Activated CD4-positive, alpha-beta T cell treated with anti-CD3 and anti-CD28 coated beads, Interleukin-2, amount 10 ng/mL, durations not matched to agents 7 days and 5 days (primary cell): ENCODE results near the gene AHCTF1. TPM values are rescaled to one million over a fixed set of nuclear protein-coding genes. Genes with fewer than 3 reads are reported as not detected.
"Not testable (repeated sequence)": the region's sequence is repeated elsewhere in the genome, so short reads cannot be mapped to it uniquely, and the experiment has no call there.

Source experiments
- CTCF ChIA-PET: fragments of 350-600 bp; sonication (Branson Sonifier 250); formaldehyde crosslinking; loops from one replicate; lab custom pipeline; 2021; ENCODE audit warnings: antibody characterized with exemption; lab: Charles Lee
- POLR2A ChIA-PET: fragments of 350-600 bp; sonication (Branson Sonifier 250); formaldehyde crosslinking; loops from one replicate; lab custom pipeline; 2021; ENCODE audit warnings: antibody characterized with exemption; lab: Charles Lee
- DNase-seq: peaks from one replicate; pipeline ENCODE4 v3.0.0-alpha.2; 2020
- H3K27ac Mint-ChIP-seq: one replicate; pipeline ENCODE4 v1.8.0; 2021; ENCODE audit warnings: mild to moderate bottlenecking, moderate library complexity, mixed read lengths
- H3K27me3 Mint-ChIP-seq: one replicate; pipeline ENCODE4 v1.8.0; 2021; ENCODE audit warnings: mixed read lengths
- H3K36me3 Mint-ChIP-seq: one replicate; pipeline ENCODE4 v1.8.0; 2021; ENCODE audit warnings: low read depth, mixed read lengths
- H3K4me1 Mint-ChIP-seq: one replicate; pipeline ENCODE4 v1.8.0; 2021; ENCODE audit warnings: mixed read lengths
- H3K4me3 Mint-ChIP-seq: one replicate; pipeline ENCODE4 v1.8.0; 2021; ENCODE audit warnings: mild to moderate bottlenecking, moderate library complexity, mixed read lengths
- H3K9me3 Mint-ChIP-seq: one replicate; pipeline ENCODE4 v1.8.0; 2021; ENCODE audit warnings: mixed read lengths
- total RNA-seq, 2 experiments: library from RNA; stranded (reverse); gene quantifications; one replicate each; pipeline ENCODE4 v1.2.3, GENCODE V29; 2021

Gene AHCTF1
- total RNA-seq, 2 experiments from 2014 or later: 32.9 to 42.4 TPM

- Mint-ChIP-seq H3K27ac (no peak overlapping the region), H3K27me3 (no peaks in the 10 kb centered on the region), H3K36me3 (no peaks in the 10 kb centered on the region), H3K4me1 (no peaks in the 10 kb centered on the region), H3K4me3 (no peak overlapping the region), H3K9me3 (no peaks in the 10 kb centered on the region)
- ChIA-PET CTCF (no interaction called here), POLR2A (no interaction called here)
- no peak for DNase-seq
These were observed 14.6 kb upstream of the AHCTF1 start for GRCh38 chr1:246946366-246946765.

- CTCF ChIA-PET: no interaction called here
These were observed 3.0 kb upstream of the AHCTF1 start for GRCh38 chr1:246934765-246935164.

GRCh38 chr1:246933893-246934292, 2.1 kb upstream of the AHCTF1 start:
- CTCF ChIA-PET: no interaction called here
- Mint-ChIP-seq H3K27me3 (no peaks in the 10 kb centered on the region), H3K9me3 (no peaks in the 10 kb centered on the region), H3K4me1 (peaks cover 24% of the 10 kb centered on the region), H3K36me3 (peaks cover 14% of the 10 kb centered on the region), H3K27ac (no peak overlapping the region), H3K4me3 (no peak overlapping the region)
- no peak for DNase-seq
- POLR2A ChIA-PET: no interaction called here

More at GRCh38 chr1:246934765-246935164, 3.0 kb upstream of the AHCTF1 start:
- Mint-ChIP-seq H3K4me1 (peaks cover 20% of the 10 kb centered on the region), H3K27ac (no peak overlapping the region), H3K9me3 (no peaks in the 10 kb centered on the region), H3K4me3 (no peak overlapping the region), H3K27me3 (no peaks in the 10 kb centered on the region), H3K36me3 (peaks cover 8% of the 10 kb centered on the region)
- POLR2A ChIA-PET: no interaction called here
- no peak for DNase-seq

GRCh38 chr1:246932366-246932700, 585 bp upstream of the AHCTF1 start:
- no peak for DNase-seq
- Mint-ChIP-seq H3K4me3 (peak overlapping the region; percentile 96), H3K27me3 (no peaks in the 10 kb centered on the region), H3K27ac (peak overlapping the region; percentile 97), H3K9me3 (no peaks in the 10 kb centered on the region), H3K4me1 (peaks cover 32% of the 10 kb centered on the region), H3K36me3 (peaks cover 25% of the 10 kb centered on the region)
- POLR2A ChIA-PET: no interaction called here
- CTCF ChIA-PET: interaction anchor here (1.1 kb wide), 1 partner anchor 25 kb away, joined by 3 read pairs; no protein-coding TSS in a partner anchor

- POLR2A ChIA-PET: no interaction called here
- Mint-ChIP-seq H3K27me3 (no peaks in the 10 kb centered on the region), H3K36me3 (peaks cover 39% of the 10 kb centered on the region), H3K9me3 (peaks cover 5% of the 10 kb centered on the region), H3K4me3 (peak overlapping the region; percentile 82), H3K27ac (peak overlapping the region; percentile 86), H3K4me1 (peaks cover 32% of the 10 kb centered on the region)
- CTCF ChIA-PET: interaction anchor here (0.7 to 1.1 kb wide), 3 partner anchors 9 to 23 kb away, joined by 3 to 4 read pairs (median 3); no protein-coding TSS in a partner anchor
- peak; percentile 45 for DNase-seq
These were observed 759 bp downstream of the AHCTF1 start for GRCh38 chr1:246930830-246931548.

GRCh38 chr1:246925997-246926626, 5.6 kb downstream of the AHCTF1 start:
- H3K4me1 Mint-ChIP-seq: peaks cover 37% of the 10 kb centered on the region
- peaks cover 6% of the 10 kb centered on the region for H3K9me3 Mint-ChIP-seq
- CTCF ChIA-PET: no interaction called here
- POLR2A ChIA-PET: no interaction called here
- H3K4me3 Mint-ChIP-seq: no peak overlapping the region
- no peak overlapping the region for H3K27ac Mint-ChIP-seq
- peaks cover 57% of the 10 kb centered on the region for H3K36me3 Mint-ChIP-seq
- H3K27me3 Mint-ChIP-seq: no peaks in the 10 kb centered on the region
- no peak for DNase-seq

GRCh38 chr1:246923900-246924299, 7.8 kb downstream of the AHCTF1 start:
- no peak for DNase-seq
- Mint-ChIP-seq H3K4me1 (peaks cover 21% of the 10 kb centered on the region), H3K36me3 (peaks cover 44% of the 10 kb centered on the region), H3K27me3 (no peaks in the 10 kb centered on the region), H3K9me3 (peaks cover 6% of the 10 kb centered on the region), H3K27ac (no peak overlapping the region), H3K4me3 (no peak overlapping the region)
- CTCF ChIA-PET: no interaction called here
- POLR2A ChIA-PET: no interaction called here

GRCh38 chr1:246923482-246923881, 8.3 kb downstream of the AHCTF1 start:
- Mint-ChIP-seq H3K4me1 (peaks cover 17% of the 10 kb centered on the region), H3K27me3 (no peaks in the 10 kb centered on the region), H3K9me3 (peaks cover 6% of the 10 kb centered on the region), H3K36me3 (peaks cover 44% of the 10 kb centered on the region), H3K4me3 (no peak overlapping the region), H3K27ac (no peak overlapping the region)
- POLR2A ChIA-PET: no interaction called here
- no peak for DNase-seq
- CTCF ChIA-PET: interaction anchor here (0.7 kb wide), 1 partner anchor 53 kb away, joined by 5 read pairs; no protein-coding TSS in a partner anchor

- Mint-ChIP-seq H3K9me3 (peaks cover 6% of the 10 kb centered on the region), H3K4me3 (no peak overlapping the region), H3K36me3 (peaks cover 39% of the 10 kb centered on the region), H3K27ac (no peak overlapping the region), H3K27me3 (no peaks in the 10 kb centered on the region), H3K4me1 (peaks cover 17% of the 10 kb centered on the region)
- POLR2A ChIA-PET: no interaction called here
- no peak for DNase-seq
- CTCF ChIA-PET: no interaction called here
These were observed 10.3 kb downstream of the AHCTF1 start for GRCh38 chr1:246921481-246921880.

- H3K36me3 Mint-ChIP-seq: peaks cover 32% of the 10 kb centered on the region
- no peaks in the 10 kb centered on the region for H3K27me3 Mint-ChIP-seq
- POLR2A ChIA-PET: no interaction called here
- H3K4me3 Mint-ChIP-seq: no peak overlapping the region
- H3K4me1 Mint-ChIP-seq: peaks cover 15% of the 10 kb centered on the region
- no peaks in the 10 kb centered on the region for H3K9me3 Mint-ChIP-seq
- CTCF ChIA-PET: interaction anchor here (1.3 kb wide), 1 partner anchor 18 kb away, joined by 3 read pairs; no protein-coding TSS in a partner anchor
- no peak for DNase-seq
- H3K27ac Mint-ChIP-seq: no peak overlapping the region
These were observed 11.8 kb downstream of the AHCTF1 start for GRCh38 chr1:246919902-246920301.

GRCh38 chr1:246916026-246916923, 15.5 kb downstream of the AHCTF1 start:
- CTCF ChIA-PET, POLR2A ChIA-PET, H3K4me1 Mint-ChIP-seq, H3K27ac Mint-ChIP-seq, DNase-seq, H3K9me3 Mint-ChIP-seq, H3K4me3 Mint-ChIP-seq, H3K27me3 Mint-ChIP-seq: not testable (repeated sequence)
- H3K36me3 Mint-ChIP-seq: peaks cover 33% of the 10 kb centered on the region

- no peaks in the 10 kb centered on the region for H3K9me3 Mint-ChIP-seq
- no peak overlapping the region for H3K27ac Mint-ChIP-seq
- no peaks in the 10 kb centered on the region for H3K27me3 Mint-ChIP-seq
- H3K36me3 Mint-ChIP-seq: peaks cover 44% of the 10 kb centered on the region
- H3K4me3 Mint-ChIP-seq: no peak overlapping the region
- ChIA-PET POLR2A (no interaction called here), CTCF (interaction anchor here (1.1 kb wide), 1 partner anchor 24 kb away, joined by 3 read pairs; the partner anchor contains the start of gene AHCTF1)
- DNase-seq: peak; percentile 47
- peaks cover 3% of the 10 kb centered on the region for H3K4me1 Mint-ChIP-seq
These were observed 24.3 kb downstream of the AHCTF1 start for GRCh38 chr1:246907472-246907871.
